HepG2 (cell line): ENCODE measurements around the gene DNMT3B. TPM values are rescaled to one million over a fixed set of nuclear protein-coding genes. Genes with fewer than 3 reads are reported as not detected.

Experiments used
- DPF2 ChIP-seq: sonication (generic); formaldehyde crosslinking; IDR thresholded peaks from 2 replicates; pipeline ENCODE4 v1.4.0; 2020; ENCODE audit warnings: mild to moderate bottlenecking, low read depth, missing genetic modification reagents, borderline replicate concordance
- ELF1 ChIP-seq: sonication (generic); formaldehyde crosslinking; IDR thresholded peaks from 2 replicates; pipeline ENCODE4 v1.4.0; 2020; ENCODE audit warnings: missing genetic modification reagents
- MXI1 ChIP-seq: IDR thresholded peaks from 3 replicates; pipeline ENCODE4 v1.6.1; 2012; ENCODE audit warnings: low read depth, low read length, inconsistent platforms, borderline replicate concordance
- RERE ChIP-seq: IDR thresholded peaks from 2 replicates; pipeline ENCODE4 v1.6.1; 2016; ENCODE audit warnings: low read depth, missing genetic modification reagents, missing compliant biosample characterization
- RORA ChIP-seq: sonication (generic); formaldehyde crosslinking; IDR thresholded peaks from 2 replicates; pipeline ENCODE4 v1.5.0; 2020; ENCODE audit warnings: mild to moderate bottlenecking, missing genetic modification reagents, moderate library complexity
- TBX3 ChIP-seq: fragments of 450-650 bp; IDR thresholded peaks from 2 replicates; pipeline ENCODE4 v1.6.1; 2017; ENCODE audit warnings: antibody characterized with exemption, mild to moderate bottlenecking, inconsistent platforms, borderline replicate concordance
- ZBTB2 ChIP-seq: sonication (generic); formaldehyde crosslinking; IDR thresholded peaks from 2 replicates; pipeline ENCODE4 v1.8.0; 2022; ENCODE audit warnings: low read depth, missing genetic modification reagents
- ZBTB40 ChIP-seq, 2 experiments: fragments of 450-650 bp in 1 of 2; sonication (generic) in 1 of 2; formaldehyde crosslinking in 1 of 2; IDR thresholded peaks; 2 replicates each; pipeline versions ENCODE4 v1.6.1 to v1.8.0; 2016 to 2022; ENCODE audit warnings: antibody characterized with exemption in 1 of 2, mild to moderate bottlenecking in 1 of 2, missing genetic modification reagents in 1 of 2
- ZBTB7A ChIP-seq: sonication (generic); formaldehyde crosslinking; IDR thresholded peaks from 2 replicates; pipeline ENCODE4 v1.8.0; 2022; ENCODE audit warnings: mild to moderate bottlenecking, missing genetic modification reagents
- ZNF124 ChIP-seq: sonication (generic); formaldehyde crosslinking; IDR thresholded peaks from 2 replicates; pipeline ENCODE4 v1.4.0; 2020; ENCODE audit warnings: missing genetic modification reagents
- polyA plus RNA-seq, 8 experiments: library from polyadenylated mRNA; depleted of rRNA in 3 of 8; stranded (reverse) in 7 of 8; unstranded in 1 of 8; fragments of >200 nt; fragmentation: Illumina TruSeq in 4 of 8; extraction: Trizol in 4 of 8; gene quantifications; 2 replicates each; pipeline versions ENCODE4 v1.2.1 to v1.2.3, GENCODE V29; 2011 to 2016; ENCODE audit warnings: low read depth in 4 of 8, missing spikeins in 1 of 8, mixed read lengths in 1 of 8; ENCODE audit not compliant: insufficient read depth in 1 of 8
- total RNA-seq, 5 experiments: library from RNA; depleted of rRNA; stranded (reverse); fragments of >200 nt; fragmentation: Illumina TruSeq; extraction: Trizol; gene quantifications; 2 replicates each; pipeline ENCODE4 v1.2.3, GENCODE V29; 2016; ENCODE audit warnings: low read depth in 1 of 5

Gene DNMT3B
- total and polyA plus RNA-seq, 2 of the 13 experiments (the other 11 are each of a cell fraction or from before 2014, with no cell fraction given): 3.8 to 13.9 TPM

- TF ChIP-seq ZBTB40 (IDR thresholded peaks at IDR 0.05) (no peak), ZBTB40 (CRISPR knock-in tag; IDR thresholded peaks at IDR 0.05) (peak; percentile 54; the same call in 1 of the 2 replicates), MXI1 (peak; percentile 38; the same call in 1 of the 3 replicates), RORA (CRISPR knock-in tag) (no peak), RERE (CRISPR knock-in tag) (no peak), TBX3 (no peak), ZNF124 (CRISPR knock-in tag) (0 out of 2 replicates have a peak, but pooled peaks have one; percentile 10), ZBTB7A (no peak), DPF2 (0 out of 2 replicates have a peak, but pooled peaks have one; percentile 16), ELF1 (CRISPR knock-in tag) (peak; percentile 10; the same call in 1 of the 2 replicates), ZBTB2 (no peak)
Observed at GRCh38 chr20:32763202-32764004, 1.2 kb downstream of the DNMT3B start (continued).
